Inferior parietal cortex (tissue), 1 donor: Measurements from ENCODE around the gene SCPEP1.
"Not testable (repeated sequence)": the region's sequence is repeated elsewhere in the genome, so short reads cannot be mapped to it uniquely, and the experiment has no call there.

Experiments used
- DNase-seq: peaks from one replicate; pipeline ENCODE4 v3.0.0-alpha.2; 2016; ENCODE audit errors: extremely low spot score

The SCPEP1 gene, protein sequence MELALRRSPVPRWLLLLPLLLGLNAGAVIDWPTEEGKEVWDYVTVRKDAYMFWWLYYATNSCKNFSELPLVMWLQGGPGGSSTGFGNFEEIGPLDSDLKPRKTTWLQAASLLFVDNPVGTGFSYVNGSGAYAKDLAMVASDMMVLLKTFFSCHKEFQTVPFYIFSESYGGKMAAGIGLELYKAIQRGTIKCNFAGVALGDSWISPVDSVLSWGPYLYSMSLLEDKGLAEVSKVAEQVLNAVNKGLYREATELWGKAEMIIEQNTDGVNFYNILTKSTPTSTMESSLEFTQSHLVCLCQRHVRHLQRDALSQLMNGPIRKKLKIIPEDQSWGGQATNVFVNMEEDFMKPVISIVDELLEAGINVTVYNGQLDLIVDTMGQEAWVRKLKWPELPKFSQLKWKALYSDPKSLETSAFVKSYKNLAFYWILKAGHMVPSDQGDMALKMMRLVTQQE

DNA sequence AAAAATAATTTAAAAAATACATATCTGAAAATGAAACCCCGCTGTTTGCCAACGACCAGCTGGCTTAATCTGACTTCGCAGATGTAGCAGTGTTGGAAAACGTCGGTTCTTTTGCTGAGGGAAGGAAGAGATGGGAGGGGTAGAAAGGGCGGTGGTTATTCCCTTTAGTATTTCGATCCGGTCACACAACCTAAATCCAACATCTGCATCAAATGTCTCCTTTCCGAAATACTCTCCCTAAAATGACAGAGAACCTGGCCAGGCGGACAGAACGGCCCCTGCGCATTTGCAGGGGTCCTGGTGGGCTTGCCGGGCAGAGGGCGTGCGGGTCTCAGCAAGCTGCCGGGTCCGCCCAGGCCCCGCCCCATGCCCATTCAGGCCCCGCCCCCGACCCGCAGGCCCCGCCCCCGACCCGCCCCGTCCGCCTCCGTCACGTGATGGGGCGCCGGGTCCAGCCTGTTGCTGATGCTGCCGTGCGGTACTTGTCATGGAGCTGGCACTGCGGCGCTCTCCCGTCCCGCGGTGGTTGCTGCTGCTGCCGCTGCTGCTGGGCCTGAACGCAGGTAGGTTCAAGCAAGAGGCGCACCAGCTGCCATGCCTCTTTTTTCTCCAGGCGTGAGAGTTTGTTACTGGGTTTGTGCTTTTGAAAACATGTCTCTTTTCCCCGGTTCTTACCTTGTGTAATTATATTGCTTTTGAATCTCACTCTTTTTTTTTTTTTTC, at the start of gene SCPEP1:
SCPEP1 (plus strand) TSS at position 459 of the 723 bp plus-strand sequence; CDS start at position 488, 29 bp downstream.
- peak; percentile 70 for DNase-seq

DNA sequence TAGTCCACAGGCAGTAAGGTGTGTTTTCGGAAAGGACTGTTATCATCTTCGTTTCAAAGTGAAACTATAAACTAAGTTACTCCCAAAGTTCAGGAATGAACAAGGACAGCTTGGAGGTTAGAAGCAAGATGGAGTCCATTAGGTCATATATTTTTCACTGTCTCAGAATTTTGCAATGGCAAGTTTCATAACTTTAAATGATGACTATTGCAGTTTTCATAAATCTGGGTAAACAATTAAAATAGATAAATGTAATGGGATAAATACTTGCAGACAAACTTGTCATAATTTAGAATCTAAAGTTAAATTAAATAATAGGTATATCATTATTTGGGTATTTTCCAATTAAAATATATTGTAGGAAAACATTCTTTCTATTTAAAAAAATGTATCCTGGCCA, 49.3 kb upstream of the SCPEP1 start:
- DNase-seq = no peak

DNA sequence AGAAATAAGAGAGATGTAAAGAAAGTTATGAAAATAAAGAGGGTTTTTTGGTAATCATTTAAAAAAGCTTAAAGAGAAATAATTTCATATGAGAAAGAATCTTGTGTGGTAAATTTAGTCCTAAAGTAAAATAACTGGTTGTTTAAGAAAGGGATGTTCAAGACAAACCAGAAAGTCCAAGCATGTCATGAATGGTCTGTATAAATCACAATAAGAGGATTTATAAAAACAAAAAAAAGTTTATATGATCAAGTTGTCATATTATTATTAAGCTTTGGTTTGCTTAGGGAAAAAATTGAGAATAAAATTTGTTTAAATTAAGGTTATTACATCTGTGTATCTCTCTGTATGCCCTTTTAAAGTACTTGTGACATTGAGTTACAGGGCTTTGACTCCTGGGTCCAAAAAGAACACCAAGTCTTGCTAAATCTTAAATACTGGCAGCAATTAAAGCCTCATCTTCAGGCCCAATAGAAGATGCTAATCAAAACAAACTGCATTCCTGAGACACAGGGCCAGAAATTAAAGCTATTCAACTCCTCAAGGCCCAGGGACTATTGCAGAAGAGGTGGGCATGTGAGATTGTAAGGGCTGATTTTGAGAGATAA, 48.5 kb upstream of the SCPEP1 start:
- DNase-seq = no peak

DNA sequence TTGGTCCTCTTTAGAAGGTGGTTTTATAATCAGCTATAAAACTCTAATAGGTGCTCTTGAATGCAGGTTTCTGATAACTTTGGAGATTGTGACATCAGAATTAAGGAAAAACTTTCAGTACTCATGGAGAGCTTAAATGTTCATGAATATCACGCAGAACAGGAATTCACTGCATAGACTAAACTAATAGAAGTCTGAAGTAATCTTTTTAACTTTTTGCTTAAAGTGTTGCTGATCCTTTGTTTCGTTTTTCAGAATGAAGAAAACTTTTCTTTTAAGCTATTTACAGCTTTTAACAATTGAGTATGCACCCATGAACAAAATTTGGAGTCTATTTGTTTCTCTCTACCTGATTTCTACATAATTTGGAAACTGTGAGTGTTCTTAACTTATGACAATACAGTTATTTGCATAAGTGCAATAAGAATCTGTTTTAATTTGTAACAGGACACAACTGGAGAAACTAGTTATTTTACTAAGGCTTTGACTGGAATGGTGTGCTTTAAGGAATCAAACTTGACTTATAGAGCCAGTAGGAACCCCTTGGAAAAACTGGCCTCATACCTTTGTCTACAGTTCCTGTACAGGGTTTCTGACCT, 47.1 kb upstream of the SCPEP1 start:
- DNase-seq = no peak

DNA sequence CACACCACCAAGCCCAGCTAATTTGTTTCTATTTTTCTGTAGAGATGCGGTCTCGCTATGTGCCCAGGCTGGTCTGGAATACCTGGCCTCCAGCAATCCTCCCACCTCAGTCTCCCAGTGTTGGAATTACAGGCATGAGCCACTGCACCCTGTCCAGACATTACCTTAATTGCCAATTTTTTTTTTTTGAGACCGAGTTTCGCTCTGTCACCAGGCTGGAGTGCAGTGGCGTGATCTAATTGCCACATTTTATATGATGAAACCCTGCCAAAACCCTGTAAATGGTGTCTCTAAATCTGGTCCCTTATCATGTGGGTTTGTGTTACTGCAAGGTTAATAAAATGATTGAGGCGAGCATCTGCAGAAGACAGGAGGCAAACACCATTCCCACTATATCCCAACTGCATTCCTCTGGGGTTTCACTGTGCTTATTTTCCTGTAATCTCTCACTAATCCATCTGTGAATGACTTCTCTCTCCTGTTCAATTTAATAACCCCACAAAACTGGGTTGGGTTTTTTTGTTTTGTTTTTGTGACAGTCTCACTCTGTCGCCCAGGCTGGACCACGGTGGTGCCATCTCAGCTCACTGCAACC, 44.7 kb upstream of the SCPEP1 start:
- DNase-seq = no peak

DNA sequence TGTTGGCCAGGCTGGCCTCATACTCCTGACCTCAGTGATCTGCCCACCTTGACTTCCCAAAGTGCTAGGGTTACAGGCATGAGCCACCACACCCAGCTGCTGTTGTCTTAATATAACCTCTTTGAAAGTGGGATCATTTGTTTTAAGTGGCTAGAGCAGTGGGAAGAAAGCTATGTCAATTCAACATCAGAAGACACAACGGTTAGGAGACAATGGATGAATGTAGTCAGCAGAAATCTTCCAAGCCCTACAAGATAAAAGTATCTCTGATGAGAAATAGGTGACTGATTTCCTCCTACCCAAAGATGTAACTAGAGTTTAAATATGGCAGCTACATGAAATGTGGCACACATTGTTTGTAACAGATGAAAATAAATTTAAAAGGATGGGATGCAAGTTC, 44.1 kb upstream of the SCPEP1 start:
- no peak for DNase-seq

DNA sequence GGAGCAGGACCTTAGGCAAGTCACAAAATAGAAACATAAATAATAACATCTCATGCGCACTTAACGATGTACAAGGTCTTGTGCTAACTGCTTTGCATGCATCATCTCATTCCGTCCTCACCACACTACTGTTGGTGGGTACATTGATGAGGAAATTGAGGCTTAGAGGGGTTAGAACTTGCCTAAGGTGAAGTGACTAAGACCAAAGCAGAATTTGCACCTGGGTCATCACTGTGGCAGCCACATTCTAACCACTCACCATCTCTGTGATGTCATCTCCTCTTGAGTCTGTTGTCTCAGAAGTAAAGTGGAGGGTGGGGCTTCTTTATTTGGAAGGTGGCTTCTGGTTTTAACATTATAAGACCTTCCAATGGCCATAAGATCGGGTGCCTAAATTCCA, 43.7 kb upstream of the SCPEP1 start:
- no peak for DNase-seq

DNA sequence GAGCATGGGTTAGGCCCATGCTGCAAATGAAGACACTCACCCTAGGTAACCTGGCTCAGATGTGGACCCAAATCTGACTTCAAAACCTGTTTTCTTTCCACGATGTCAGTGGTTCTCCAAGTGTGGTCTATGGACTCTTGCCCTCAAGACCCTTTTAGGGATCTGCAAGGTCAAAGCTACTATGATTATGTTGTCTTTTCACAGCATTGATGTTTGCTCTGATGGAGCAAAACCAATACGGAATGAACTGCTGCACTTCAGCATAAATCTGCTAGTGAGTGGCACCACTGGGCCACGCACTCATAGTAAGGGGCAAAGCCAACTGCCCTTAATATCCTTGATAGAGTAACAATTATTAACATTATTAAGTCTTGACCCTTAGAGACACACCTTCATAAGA, 42.5 kb upstream of the SCPEP1 start:
- no peak for DNase-seq

DNA sequence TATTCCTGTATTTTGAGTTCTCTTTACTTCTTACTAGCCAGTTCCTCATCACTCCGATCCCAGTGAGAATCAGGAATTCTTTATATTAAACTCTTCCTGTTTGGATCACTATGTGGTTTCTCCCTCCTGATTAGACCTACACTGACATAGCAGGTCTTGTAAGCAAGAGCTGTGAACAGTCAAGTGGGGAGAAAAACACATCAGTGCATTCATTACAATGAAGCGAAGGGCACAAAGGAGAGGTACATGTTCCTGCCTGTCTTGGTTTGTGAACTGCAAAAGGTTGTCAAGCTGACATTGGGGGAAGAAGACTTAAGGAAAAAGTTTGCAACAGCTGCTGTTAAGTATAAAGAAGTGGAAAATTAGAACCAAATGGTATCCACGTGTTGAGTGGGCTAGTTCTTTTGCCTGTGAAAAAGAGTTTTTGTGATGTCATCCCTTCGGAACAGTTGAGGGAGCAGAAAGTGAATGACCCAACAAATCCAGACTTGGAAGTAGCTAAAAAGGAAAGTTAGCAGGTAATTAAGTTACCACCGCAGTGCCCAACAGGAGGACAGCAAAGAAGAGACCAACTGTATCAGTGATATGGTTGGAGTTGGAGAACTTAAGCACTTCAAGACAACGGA, 41.1 kb upstream of the SCPEP1 start:
- DNase-seq = no peak

DNA sequence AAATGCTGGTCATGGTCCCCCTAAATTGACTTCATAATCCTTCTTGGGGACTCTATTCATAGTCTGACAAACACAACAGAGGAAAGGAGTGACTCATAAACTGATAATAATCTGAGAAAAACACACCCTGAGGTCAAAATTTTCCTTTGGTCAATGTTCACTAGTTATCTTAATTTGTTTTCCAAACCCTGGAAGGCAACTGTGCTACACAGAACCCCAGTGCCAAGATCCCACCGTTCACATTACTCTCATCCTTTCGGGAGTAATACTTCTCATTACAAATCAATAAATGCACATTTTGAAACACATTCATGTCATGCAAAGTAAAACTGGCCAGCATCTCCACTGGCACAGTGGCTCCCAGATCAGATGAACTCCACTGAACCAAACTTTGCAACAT, 40.2 kb upstream of the SCPEP1 start:
- DNase-seq = no peak

DNA sequence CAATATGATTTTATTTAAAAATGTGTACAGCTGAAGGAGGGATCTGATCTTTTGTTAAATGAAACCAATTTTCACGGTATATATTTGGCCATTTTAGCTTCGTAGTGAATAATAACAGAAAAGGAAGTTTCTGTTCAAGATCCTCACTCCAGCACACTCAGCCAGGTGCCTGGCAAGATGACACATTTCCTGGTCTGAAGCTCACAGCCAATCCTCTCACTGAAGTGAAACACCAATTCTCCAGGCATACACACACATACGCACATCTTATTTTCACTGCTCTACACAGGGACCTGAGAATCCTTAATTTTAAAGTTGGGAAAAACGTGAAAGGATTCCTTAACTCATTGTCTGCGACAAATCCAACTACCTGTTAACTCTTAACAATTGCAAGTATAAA, 39.7 kb upstream of the SCPEP1 start:
- DNase-seq = not testable (repeated sequence)

DNA sequence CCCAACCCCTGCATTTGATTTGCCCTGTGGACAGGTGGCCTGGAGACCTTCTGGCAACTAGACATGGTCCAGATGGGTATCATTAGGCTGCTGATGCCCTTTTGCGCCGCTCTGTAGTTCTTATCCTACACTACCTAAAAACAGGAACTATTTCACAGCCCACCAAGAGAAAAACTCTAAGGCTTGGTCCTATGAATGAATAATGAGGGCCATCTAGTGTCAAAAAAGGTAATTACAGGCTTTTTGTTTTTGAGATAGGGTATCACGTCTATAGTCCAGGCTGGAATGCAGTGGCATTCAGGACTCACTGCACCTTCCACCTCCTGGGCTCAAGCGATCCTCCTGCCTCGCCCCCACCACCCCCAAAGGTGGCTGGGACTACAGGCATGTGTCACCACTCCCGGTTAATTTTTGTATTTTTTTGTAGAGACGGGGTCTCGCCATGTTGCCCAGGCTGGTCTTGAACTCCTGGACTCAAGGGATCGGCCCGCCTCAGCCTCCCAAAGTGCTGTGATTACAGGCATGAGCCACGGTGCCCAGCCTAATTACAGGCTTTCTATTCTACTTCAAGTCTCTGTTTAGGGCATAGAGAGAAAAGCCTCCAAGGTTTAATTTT, 38.0 kb upstream of the SCPEP1 start:
- peak; percentile 79 for DNase-seq

DNA sequence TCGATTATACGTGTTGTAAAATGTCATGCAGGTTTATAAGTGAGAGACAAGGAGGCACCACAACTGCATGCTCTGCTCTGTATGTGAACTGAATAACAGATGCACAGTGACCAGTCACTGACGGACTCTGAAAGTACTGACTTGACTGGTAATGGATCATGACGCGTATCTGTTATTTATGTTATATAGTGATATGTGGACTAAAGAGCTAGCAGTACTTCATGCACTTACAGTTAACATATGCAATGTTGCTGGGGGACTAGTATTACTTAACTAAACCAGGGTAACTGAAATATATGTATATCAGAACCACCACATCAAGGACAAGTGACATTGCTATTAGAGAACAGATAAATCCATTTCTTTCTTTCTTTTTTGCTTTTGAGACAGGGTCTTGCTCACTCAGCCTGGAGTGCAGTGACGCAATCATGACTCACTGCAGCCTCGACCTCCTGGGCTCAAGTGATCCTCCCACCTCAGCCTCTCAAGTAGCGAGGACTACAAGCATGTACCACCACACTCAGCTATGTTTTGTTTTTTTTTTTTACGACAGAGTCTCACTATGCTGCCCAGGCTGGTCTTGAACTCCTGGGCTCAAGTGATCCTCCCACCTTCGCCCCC, 34.3 kb upstream of the SCPEP1 start:
- DNase-seq = no peak

DNA sequence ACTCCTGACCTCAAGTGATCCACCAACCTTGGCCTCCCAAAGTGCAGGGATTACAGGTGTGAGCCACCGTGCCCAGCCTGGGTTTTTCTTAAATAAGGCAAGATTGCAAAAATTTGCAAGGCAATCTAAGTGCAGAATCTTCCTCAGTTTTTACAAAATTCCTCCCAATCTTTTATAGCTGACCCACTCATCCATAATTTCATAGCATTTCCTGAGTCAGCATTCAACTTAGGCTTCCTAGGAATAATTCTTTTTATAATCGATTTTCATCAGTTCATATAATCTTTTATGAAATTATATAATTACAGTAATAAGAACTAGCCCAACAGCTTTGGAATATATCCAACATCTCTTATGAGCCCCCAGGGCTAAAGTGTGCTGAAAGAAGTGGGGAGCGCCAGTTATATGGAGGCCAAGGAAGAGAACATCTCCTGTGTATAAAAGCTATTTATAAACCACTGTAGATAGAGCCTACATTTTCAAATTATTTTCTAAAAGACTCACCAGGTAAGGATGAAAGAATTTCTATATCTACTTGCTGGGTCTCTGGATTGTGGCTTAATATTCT, 31.9 kb upstream of the SCPEP1 start:
- DNase-seq = no peak

DNA sequence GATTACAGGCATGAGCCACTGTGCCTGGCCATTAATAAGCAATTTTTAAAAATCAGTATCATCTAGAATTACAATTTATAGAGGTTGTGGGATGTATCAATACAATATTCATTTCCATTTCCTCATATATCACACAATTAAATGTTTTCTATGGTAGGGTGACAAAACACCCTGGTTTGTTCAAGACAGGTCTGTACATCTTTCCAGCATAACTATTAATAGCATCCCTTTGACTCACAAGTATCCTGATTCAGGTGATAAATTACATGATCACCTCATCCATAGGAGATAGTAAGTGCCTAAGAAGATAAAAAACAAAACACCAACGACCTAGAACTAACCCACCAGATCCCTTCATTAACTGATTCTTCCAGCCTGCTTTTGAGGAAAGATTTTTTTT, 30.2 kb upstream of the SCPEP1 start:
- no peak for DNase-seq

DNA sequence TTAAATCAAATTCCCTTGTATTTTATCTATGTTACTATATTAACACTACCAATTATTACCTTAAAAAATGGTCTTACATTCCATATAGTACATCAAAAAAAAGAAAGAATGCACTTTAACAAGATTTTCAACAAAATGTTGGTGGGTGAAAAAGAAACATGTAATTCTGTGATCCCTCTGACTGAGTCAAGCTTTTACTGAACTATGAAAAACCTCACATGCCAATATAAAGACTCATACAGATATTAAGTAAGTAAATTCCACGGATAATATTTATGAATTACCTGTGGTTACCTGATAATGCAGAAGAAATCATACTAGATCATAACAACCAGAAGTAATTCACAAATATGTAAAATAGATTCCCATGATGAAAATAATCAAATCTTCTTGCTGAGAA, 29.4 kb upstream of the SCPEP1 start:
- no peak for DNase-seq

DNA sequence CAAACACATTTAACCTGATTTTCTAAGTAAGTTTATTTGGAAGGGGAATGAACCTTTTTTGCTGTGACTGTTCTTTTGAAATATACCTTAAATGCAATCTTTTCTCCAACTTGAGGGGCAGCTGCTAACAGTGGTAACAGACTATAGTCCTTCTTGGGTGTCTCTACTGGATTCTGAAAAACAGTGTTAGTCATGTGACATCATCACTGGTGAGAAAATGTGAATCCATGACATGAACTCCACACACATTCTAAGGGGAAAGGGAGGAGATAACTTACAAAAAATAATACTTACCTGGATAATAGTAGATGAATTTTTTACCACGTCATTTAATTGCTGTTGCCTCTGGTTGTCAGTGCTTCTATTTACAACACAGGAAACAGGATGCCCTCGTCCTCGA, 28.3 kb upstream of the SCPEP1 start:
- no peak for DNase-seq

DNA sequence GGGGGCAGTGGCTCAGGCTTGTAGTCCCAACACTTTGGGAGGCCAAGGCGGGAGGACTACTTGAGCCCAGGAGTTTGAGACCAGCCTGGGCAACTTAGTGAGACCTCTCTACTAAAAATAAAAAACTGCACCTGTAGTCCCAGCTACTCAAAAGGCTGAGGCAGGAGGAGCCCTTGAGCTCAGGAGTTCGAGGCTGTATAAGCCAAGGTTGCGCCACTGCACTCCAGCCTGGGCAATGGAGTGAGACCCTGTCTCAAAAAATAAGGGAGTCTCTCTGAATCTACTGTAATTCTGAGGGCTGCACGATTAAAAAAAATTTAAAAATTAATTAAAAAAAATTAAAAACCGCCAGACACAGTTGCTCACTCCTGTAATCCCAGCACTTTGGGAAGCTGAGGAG, 20.9 kb upstream of the SCPEP1 start:
- DNase-seq = no peak

DNA sequence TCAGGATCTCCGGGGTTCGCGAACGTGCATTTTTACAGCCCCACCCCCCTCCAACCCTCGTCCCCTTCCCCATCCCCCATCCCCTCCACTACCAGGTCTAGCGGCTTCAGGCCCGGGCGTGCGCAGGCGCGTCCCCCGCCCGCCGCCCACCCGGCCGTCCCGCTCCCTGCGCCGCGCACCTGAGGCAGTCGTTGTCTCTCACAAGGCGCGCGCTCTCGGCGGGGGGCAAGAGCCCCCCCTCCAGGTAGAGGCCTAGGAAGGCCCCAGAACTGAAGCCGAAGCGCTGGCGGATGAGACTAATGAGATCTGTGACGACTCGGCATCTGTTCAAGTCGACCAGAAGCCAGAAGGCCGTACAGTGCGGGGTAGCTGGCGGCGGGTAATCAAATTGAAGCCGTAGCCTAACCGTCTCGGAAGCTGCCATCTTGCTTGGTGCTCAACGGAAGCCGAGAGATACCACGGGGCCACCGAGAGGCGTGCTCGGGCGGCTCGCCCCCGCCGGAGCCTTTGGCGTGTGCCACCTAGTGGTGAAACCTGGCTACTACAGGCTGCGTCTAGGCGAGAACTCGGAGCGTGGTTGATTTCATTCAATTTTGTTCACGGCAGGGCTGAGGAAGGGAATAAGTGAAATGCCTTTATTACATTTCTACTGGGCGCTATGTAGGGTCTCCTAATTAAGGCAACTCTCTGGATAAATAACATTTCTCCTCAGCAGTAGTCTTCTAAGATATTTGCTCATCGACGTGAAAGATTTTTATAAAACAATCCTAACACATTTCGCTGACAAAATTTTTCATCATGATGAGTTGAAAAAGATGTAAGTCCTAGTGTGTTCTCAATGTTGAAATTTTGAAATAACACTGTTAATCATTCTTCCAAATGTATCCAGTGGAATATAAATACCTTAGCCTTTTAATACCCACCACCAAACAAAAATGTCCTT, 17.1 kb upstream of the SCPEP1 start, which contains the start of gene COIL:
COIL (minus strand) TSS at position 455 of the 943 bp plus-strand sequence; CDS start at position 424, 31 bp downstream.
- DNase-seq = peak; percentile 96
